Colon (tissue), 2 donors: Measurements from ENCODE around the gene ANKRD42.
"Not testable (repeated sequence)": the region's sequence is repeated elsewhere in the genome, so short reads cannot be mapped to it uniquely, and the experiment has no call there.

Source experiments
- FAIRE-seq: peaks from 2 replicates; lab custom pipeline; 2012; peaks lifted over from hg19 to GRCh38; lab: Jason Lieb, UNC
- donor health status: control.
- donor health status: control.

ANKRD42 gene

DNA sequence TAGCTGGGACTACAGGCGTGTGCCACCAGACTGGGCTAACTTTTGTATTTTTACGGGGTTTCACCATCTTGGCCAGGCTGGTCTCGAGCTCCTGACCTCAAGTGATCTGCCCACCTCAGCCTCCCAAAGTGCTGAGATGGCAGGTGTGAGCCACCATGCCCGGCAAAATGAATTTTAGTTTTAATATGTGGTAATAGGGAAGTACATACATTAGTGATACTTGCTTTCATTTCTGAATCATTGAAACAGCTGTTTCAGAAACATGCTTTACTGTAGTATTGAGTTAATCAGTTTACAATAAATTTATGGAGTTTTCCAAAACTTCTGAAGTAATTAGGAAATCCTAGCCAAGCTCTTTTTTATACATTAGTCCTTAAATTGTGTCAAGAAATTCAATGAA, 21.0 kb upstream of the ANKRD42 start:
- FAIRE-seq: no peak

DNA sequence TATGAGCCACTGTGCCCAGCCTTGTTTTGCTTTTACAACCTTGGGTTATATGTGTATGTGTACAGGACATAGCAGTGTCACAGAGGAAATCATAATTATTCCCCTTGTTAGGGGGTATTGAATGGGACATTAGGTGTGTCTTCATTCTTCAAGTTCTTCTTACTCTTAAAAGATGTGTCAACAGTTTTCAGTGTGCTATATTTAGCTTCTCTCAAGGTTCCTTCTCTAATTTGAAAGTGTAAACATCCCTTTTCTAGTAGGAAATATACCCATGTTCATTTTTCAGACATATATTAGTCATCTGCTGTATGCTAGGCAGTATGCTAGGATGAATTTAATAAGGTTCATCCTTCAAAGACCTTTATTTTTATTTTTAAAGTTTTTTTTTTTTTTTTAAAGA, 19.5 kb upstream of the ANKRD42 start:
- no peak for FAIRE-seq

DNA sequence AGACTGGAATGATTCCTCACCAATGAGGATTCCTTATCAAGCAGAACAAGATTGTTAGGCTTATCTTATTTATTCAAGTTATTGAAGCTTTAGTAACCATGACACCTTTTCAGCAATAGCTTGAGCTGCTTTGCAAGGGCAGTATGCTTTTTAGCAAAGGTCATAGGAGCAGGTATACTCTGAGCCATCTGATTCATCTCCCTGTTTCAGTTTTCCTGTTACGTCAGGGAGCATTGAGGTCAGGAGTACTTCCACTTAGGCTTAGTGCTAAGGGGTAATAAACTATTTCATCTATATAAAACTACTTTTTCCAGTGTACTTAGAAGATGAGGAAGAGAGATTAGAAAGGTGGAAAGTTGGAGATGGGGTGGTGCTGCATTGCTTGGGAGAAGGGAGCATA, 17.7 kb upstream of the ANKRD42 start:
- FAIRE-seq: no peak

DNA sequence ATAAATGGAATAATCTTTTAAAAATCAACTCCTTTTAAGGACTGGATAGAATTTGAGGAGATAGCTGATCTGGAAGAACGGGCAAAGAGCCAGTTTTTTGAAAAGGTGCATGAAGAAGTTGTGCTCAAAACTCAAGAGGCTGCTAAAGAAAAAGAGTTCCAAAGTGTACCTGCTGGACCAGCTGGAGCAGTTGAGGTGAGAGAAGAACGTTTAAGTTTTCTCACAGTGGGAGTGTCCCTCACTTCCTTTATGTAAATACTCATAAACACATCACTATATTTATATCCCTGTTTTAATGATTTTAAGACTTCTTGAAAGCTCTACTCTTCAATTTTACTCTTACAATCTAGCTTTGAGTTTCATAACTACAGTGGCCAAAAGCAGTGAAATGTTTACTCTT, 11.7 kb upstream of the ANKRD42 start:
- FAIRE-seq: no peak

DNA sequence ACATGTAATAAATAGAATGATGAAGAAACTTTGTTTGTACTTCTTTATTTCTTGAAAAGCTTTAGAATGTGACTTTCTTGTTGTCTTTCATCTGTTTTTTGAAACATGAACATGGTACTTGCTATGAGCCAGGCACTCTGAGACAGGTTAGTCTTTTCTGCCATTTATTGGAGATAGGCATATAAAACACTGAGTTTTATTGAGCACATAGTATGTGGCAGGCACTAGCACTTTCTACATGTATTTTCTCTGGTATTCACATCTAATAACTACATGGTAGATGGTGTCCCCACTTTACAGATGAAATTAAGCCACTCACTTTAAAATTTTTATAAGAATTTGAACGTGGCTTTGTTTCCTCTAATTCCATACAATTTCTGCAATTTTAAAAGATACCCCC, 7.7 kb upstream of the ANKRD42 start:
- no peak for FAIRE-seq

DNA sequence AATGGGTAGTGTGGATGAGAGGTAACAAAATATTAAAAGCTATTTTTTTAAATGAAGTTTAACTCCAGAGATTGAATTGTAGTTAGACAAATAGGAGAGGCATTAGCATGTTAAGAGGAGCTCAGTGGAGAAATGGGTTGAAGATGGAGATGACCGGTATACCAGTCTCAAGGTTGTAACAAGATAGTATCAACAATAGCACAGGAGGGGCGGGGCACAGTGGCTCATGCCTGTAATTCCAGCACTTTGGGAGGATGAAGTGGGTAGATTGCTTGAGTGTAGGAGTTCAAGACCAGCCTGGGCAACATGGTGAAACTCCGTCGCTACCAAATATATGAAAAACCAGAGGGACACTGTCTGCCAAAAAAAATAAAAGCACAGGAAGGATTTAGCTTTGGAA, 6.0 kb upstream of the ANKRD42 start:
- FAIRE-seq: no peak

DNA sequence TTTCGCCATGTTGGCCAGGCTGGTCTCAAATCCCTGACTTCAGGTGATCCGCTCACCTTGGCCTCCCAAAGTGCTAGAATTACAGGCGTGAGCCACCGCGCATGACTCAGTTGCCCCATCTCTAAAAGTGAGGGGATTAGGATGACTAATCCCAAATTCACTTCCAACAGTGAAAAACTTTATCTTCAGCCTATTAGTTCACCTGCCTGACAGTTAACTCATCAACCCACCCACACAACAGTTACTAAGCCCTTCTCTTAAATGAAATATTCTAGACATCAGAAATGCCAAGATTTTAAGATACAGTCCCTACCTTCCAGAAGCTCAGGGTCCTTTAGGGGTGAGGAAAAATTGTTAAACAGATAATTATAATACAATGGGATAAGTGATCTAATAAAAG, 2.0 kb upstream of the ANKRD42 start:
- FAIRE-seq: no peak

DNA sequence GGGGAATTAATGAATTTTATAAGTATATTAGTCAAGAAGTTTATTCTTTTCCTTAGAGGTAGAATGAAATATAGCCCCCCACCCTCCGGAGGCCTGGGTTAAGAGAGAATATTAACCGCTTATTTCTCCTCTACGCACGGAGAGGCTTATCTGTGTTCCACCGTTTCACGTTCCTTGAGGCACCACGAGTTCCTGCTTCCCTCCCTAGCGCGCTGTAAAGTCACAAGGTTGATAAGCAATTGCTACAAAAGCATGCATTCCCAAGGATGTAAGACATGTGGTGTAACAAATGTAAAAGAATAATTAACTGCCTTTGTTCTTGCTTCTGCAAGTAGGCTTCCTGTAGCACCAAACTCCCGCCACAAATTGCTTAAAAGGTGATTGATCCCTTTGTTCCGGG, 1.5 kb upstream of the ANKRD42 start:
- FAIRE-seq: no peak

DNA sequence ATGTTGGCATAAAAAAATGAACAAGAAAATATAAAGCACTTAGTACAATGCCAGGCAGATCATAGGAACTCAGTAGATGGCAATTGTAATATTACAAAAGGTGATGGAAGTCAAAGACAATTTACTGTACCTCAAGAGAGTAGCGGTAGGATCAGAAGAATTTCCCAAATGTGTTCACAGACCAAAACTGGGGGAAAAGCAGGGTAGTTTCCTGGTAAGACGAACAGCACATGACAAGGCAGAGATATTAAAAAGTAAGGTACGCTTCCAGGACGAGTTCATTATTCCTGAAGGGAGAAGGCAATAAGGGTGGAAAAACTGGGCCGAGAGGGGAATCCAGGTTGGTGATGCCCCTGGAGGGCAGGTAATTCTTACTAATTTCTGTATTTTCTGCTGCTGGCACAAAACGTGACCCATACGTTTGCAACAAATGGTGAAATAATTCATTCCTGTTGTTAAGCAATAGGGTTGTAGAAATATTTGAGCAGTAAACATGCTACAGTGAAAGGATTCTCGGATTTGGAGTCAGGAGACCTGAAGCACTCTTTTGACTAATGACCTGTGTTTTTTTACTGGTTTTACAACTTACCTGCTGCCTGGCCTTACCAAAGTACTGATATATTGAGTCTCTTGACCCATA, 786 bp upstream of the ANKRD42 start:
- FAIRE-seq: no peak

DNA sequence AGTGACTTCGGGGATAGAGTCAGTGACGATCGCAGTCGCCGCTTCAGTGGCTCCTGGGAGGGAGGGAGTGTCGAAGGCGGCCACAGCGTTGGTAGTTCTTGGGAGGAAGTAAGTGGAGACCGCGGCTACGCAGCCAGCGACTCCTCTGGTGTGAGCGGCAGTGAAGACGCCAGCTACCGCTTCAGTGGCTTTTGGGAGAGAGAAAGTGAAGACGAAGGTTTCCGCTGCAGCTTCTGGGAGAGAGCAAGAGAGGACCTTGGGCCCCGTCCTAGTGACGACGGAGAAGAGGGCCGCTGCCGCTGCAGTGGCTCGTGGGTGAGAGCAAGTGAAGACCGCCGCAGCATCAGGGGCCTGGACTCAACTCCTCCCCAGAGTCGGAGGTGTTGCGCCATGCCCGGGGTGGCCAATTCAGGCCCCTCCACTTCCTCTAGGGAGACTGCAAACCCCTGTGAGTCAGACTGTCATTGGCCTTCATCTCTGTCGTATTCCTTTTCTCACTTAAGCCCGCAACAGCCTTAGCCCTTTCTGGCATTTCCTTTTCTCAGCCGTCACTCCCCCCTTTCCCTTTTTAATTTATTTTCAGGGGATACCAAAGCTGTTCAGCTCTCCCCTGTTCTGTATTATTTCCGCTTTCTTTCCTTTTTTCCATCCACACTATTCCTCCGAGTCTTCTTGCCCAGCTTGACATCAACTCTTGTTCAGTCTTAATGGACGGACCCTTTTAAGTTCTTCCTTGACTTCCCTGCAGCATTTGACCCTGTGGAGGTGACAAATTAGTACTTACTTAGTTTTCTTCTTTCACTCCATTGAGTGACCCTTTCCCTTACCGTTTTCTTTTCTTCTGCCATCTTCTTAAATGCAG, 1.0 kb downstream of the ANKRD42 start:
- no peak for FAIRE-seq

DNA sequence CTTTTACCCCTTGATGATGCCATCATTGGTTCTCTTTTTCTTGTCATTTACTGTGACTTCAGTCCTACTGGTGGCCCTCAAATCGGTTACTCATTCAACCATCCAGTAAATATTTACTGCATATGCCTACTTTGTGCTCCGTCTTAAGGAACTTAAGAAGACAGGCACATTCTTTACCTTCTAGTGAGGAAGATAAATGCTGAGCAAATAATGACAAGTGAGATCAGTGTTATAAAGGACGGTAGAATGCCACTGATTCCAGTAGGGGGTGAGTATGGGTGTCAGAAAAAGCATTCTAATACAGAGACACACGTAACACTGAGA, 1.6 kb downstream of the ANKRD42 start:
- FAIRE-seq: no peak

DNA sequence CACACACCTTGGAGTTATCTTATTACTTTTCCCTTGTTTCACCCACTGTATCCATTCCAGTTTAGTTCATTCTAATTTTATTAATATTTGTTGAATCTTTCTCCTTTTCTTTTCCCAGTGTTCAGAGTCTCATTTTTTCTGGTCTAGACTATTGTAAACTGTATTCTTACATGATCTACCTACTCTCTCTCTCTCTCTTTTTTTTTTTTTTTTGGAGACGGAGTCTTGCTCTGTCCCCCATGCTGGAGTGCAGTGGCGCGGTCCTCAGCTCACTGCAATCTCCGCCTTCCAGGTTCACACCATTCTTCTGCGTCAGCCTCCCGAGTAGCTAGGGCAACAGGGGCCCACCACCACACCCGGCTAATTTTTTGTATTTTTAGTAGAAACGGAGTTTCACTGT, 2.1 kb downstream of the ANKRD42 start:
- FAIRE-seq: no peak

DNA sequence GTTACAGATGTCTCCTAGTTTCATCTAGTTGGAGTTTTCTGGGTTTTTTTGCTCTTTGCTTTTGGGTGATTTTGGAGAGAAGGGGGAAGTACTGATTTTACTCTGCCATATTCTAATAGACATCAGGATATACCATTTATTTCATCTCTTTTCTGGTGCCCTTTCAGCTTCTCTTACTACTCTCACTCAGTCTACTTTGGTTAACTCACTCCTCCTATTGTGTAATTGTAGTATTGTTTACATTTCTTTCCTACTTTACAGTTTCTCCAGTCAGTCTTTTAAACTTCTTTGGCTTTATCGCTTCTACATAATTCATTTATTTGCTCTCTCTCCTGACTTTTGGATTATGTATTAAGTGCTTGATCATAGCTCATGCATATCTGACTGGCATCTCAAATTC, 6.5 kb downstream of the ANKRD42 start:
- FAIRE-seq: no peak

DNA sequence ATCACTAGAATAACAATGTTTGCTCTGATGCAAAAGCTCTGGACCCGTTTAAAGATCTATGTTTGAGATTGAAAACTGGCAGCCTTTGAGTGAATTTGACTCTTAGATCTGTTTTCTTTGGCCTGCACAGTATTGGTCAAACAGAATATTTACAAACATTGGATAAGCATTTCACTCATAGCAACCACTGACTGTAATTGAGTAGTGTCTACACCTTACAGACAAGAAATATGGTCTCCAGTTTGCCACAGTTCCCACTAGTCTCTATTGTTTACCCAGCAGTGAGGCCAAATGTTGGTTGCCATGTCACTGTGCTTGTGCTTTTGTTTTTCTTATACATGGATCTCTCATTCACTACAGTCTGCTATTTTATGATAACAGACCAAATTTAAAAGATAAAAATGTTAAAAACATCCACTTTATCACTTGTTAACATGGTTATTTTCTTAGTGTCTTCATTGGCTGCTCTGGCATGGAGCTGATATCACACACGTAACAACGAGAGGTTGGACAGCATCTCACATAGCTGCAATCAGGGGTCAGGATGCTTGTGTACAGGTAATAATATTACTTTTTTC, 12.2 kb downstream of the ANKRD42 start:
- FAIRE-seq: no peak

DNA sequence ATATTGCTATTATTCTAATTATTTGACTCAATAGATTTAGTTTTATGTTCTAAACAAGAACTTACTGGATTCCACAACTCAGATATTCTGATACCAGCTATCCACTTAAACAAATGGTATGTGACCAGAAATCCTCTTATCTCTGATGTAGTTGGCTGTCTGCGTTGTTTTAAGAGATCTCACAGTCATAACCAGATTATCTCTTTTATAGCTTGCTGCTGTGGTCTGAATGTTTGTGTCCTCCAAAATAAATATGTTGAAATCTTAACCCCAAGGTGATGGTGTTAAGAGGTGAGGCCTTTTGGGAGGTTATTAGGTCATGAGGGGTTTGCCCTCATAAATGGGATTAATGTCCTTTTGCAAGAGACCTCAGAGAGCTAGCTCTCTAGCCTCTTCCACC, 12.7 kb downstream of the ANKRD42 start:
- FAIRE-seq: no peak

DNA sequence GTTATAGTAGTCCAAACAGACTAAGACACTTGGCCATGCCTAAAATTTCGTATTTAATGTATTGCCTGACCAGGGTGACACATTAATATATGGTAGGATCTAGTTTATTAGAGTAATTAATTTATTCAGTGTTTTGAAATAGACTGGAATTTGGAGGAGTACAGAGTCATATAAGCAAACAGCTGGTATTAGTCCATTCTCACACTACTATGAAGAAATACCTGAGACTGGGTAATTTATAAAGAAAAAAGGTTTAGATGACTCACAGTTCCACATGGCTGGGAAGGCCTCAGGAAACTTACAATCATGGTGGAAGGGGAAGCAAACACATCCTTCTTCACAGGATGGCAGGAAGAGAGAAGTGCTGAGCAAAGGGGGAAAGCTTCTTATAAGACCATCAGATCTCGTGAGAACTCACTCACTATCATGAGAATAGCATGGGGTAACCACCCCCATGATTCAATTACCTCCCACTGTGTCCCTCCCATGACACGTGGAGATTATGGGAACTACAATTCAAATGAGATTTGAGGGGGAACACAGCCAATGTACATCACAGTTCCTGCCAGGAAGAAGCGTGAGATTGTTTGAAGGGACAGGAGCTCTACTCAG, 13.4 kb downstream of the ANKRD42 start:
- not testable (repeated sequence) for FAIRE-seq

DNA sequence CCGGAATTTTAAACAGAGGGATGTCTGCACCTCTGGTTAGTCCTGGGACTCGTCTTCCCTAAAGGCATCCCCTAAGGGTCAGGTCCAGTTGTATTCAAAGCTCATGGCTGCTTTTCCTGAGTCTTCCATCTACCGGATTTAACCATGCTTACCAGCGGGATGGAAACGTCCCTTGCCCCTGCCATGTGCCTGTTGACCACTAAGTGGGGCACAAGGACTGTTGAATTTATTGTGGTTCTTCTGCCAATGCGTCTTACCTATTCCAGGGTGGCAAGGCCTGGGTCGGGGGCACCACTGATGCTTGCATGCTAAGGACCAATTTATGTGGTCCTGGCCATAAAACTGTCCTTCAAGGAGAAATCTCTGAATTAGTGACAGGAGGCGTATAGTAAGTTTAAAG, 25.6 kb downstream of the ANKRD42 start:
- no peak for FAIRE-seq

DNA sequence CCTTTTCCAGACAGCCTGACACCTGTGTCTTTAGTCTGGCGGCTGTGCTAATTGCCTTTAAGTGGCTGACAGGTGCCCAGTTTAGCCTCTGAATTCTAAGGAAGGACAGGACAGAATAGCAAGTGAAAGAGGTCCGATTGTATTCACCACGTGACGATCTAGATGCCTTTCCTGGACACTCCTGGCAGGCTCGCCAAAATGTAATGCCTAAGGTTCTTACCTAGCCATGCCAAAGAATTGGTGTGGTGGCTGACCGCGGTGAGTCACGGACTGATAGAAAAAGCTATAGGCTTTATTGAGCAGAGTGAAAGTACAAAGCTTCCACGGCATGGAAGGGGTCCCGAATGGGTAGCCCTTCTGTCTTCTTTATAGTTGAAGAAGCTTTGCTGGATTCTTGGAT, 26.7 kb downstream of the ANKRD42 start:
- no peak for FAIRE-seq

DNA sequence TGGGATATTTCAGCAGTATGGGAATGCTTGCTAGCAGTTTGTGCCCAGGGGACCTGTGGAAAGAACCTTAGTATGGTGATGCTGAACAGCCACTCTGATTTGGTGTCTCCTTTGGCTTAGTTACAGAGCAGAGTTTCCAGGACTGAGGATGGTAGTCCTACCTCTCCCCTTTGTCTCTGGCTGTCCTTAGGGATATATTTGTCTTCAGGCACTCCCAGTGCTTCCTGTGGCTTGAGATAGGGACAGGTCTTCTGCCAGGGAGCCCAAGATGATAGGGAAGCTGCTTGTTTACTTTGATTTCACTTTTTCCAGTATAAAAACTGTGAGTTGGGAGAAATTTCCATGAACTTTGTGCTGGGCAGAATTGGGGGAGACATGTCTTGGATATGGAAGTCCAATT, 28.2 kb downstream of the ANKRD42 start:
- FAIRE-seq: no peak

DNA sequence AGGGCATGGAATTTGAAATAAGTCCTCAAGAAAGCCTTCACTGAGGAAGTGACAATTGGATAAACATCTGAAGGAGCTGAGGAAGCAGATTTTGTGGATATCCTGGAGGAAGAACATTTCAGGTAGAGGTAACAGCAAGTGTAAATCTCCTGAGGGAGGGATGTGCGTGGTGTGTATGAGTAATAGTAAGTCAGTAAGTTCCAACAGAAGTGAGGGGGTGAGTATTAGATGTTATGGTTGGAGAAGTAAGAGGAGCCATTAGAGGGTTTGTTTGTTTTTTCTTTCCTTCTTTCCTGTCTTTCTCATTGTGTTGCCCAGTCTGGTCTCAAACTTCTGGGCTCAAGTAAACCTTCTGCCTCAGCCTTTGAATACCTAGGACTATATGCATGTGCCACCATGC, 29.0 kb downstream of the ANKRD42 start:
- no peak for FAIRE-seq

DNA sequence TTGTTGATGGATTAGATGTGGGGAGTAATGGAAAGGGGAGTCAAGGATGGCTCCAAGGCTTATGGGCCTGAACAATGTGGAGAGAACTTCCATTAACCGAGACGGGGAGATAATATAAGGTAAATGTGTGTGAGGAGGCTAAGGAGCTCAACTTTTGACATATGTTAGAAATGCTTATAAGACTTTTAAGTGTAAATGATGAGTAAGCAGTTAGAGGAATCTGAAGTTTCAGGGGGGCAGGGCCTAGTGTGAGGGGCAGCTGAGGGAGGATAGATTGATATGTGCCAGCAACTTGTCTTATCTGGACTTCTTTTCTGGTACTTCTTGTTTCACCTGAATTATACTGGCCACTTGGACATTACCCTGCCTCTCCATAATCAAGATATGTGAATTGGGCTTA, 29.9 kb downstream of the ANKRD42 start:
- no peak for FAIRE-seq

DNA sequence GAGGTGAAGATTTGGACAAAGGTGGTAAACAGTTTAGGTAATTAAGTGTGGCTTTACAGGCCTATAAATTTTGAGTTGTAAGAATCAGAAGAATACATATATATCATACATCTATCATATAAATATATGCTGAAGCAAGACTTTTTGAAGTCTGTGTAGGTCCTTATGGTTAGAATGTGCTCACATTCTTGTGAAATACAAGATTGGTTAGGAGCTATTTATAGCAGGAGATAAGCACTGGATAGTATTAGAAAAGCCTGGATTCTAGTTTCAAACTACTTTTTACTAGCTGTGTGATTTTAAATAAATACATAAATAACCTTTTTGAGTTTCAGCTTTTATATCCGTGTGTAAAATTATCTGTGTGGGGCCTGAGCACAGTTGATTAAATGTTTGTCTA, 42.3 kb downstream of the ANKRD42 start:
- no peak for FAIRE-seq

DNA sequence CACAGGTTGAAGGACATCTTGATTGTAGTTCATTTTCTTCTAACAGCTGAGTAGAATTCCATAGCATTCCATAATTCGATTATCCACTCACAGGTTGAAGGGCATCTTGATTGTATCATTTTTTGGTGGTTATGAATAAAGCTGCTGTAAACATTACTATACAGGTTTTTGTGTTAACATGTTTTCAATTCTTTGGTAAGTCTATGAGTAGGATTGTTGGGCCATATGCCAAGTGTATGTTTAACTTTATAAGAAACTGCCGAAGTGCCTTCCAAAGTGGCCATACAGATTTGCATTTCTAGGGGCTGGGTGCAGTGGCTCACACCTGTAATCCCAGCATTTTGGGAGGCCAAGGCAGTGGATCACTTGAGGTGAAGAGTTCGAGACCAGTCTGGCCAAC, 44.6 kb downstream of the ANKRD42 start:
- FAIRE-seq: no peak
